ENCODE results near the gene SCN5A. TPM values are rescaled to one million over a fixed set of nuclear protein-coding genes. Genes with fewer than 3 reads are reported as not detected.

SCN5A gene
- total RNA-seq, 1 donor = not detected

- no peak overlapping the region for H3K27ac ChIP-seq (ENCODE audit: low read depth, low read length)
- no peak overlapping the region for H3K4me2 ChIP-seq (ENCODE audit: insufficient read depth, low read length)
- no peaks in the 10 kb centered on the region for H3K36me3 ChIP-seq (ENCODE audit: insufficient read depth, low read length)
- H3K4me1 ChIP-seq (ENCODE audit: insufficient read depth, low read length) = peaks cover 13% of the 10 kb centered on the region
- no peaks in the 10 kb centered on the region for H3K9me3 ChIP-seq (ENCODE audit: low read depth, low read length)
- no peaks in the 10 kb centered on the region for H3K79me2 ChIP-seq (ENCODE audit: insufficient read depth, low read length)
- no peak overlapping the region for H2AFZ ChIP-seq (ENCODE audit: low read length)
- peaks cover 9% of the 10 kb centered on the region for H3K27me3 ChIP-seq (ENCODE audit: insufficient read depth, low read length)
- no peak for DNase-seq (ENCODE audit: insufficient read length, low spot score, missing footprints)
- no peak for TF ChIP-seq CTCF (IDR thresholded peaks at IDR 0.05; ENCODE audit: extremely low read depth, low read depth, low read length)
- no peak overlapping the region for H3K4me3 ChIP-seq (ENCODE audit: insufficient read depth, low read length)
- peaks cover 7% of the 10 kb centered on the region for H4K20me1 ChIP-seq (ENCODE audit: insufficient read depth, low read length)
Measured at GRCh38 chr3:38544926-38545325, 104.6 kb downstream of the SCN5A start.

- Histone ChIP-seq H3K9me3 (ENCODE audit: low read depth, low read length) (no peaks in the 10 kb centered on the region), H3K79me2 (ENCODE audit: insufficient read depth, low read length) (no peaks in the 10 kb centered on the region), H3K4me2 (ENCODE audit: insufficient read depth, low read length) (no peak overlapping the region), H4K20me1 (ENCODE audit: insufficient read depth, low read length) (peaks cover 7% of the 10 kb centered on the region), H3K4me1 (ENCODE audit: insufficient read depth, low read length) (peaks cover 13% of the 10 kb centered on the region), H3K27me3 (ENCODE audit: insufficient read depth, low read length) (peaks cover 9% of the 10 kb centered on the region), H3K27ac (ENCODE audit: low read depth, low read length) (no peak overlapping the region), H2AFZ (ENCODE audit: low read length) (no peak overlapping the region), H3K4me3 (ENCODE audit: insufficient read depth, low read length) (no peak overlapping the region), H3K36me3 (ENCODE audit: insufficient read depth, low read length) (no peaks in the 10 kb centered on the region)
- no peak for TF ChIP-seq CTCF (IDR thresholded peaks at IDR 0.05; ENCODE audit: extremely low read depth, low read depth, low read length)
- no peak for DNase-seq (ENCODE audit: insufficient read length, low spot score, missing footprints)
Measured at GRCh38 chr3:38543586-38543985, 105.9 kb downstream of the SCN5A start.

GRCh38 chr3:38542401-38543298 is 106.8 kb downstream of the SCN5A start:
- peaks cover 5% of the 10 kb centered on the region for H3K27me3 ChIP-seq (ENCODE audit: insufficient read depth, low read length)
- H3K4me3 ChIP-seq (ENCODE audit: insufficient read depth, low read length) = no peak overlapping the region
- no peaks in the 10 kb centered on the region for H3K9me3 ChIP-seq (ENCODE audit: low read depth, low read length)
- peak overlapping the region; percentile 15 for H3K4me2 ChIP-seq (ENCODE audit: insufficient read depth, low read length)
- peaks cover 7% of the 10 kb centered on the region for H4K20me1 ChIP-seq (ENCODE audit: insufficient read depth, low read length)
- DNase-seq (ENCODE audit: insufficient read length, low spot score, missing footprints) = no peak
- no peak for TF ChIP-seq CTCF (IDR thresholded peaks at IDR 0.05; ENCODE audit: extremely low read depth, low read depth, low read length)
- no peak overlapping the region for H2AFZ ChIP-seq (ENCODE audit: low read length)
- H3K27ac ChIP-seq (ENCODE audit: low read depth, low read length) = no peak overlapping the region
- H3K79me2 ChIP-seq (ENCODE audit: insufficient read depth, low read length) = no peaks in the 10 kb centered on the region
- H3K36me3 ChIP-seq (ENCODE audit: insufficient read depth, low read length) = no peaks in the 10 kb centered on the region
- H3K4me1 ChIP-seq (ENCODE audit: insufficient read depth, low read length) = peaks cover 13% of the 10 kb centered on the region

- peak; percentile 92 for DNase-seq (ENCODE audit: insufficient read length, low spot score, missing footprints)
- peaks cover 7% of the 10 kb centered on the region for H4K20me1 ChIP-seq (ENCODE audit: insufficient read depth, low read length)
Measured at GRCh38 chr3:38541806-38542205, 107.7 kb downstream of the SCN5A start.

More at GRCh38 chr3:38541806-38542205, 107.7 kb downstream of the SCN5A start:
- no peak overlapping the region for H3K4me3 ChIP-seq (ENCODE audit: insufficient read depth, low read length)
- peaks cover 5% of the 10 kb centered on the region for H3K27me3 ChIP-seq (ENCODE audit: insufficient read depth, low read length)
- no peaks in the 10 kb centered on the region for H3K9me3 ChIP-seq (ENCODE audit: low read depth, low read length)
- no peak overlapping the region for H3K27ac ChIP-seq (ENCODE audit: low read depth, low read length)
- no peak overlapping the region for H2AFZ ChIP-seq (ENCODE audit: low read length)
- H3K4me2 ChIP-seq (ENCODE audit: insufficient read depth, low read length) = no peak overlapping the region
- no peak for TF ChIP-seq CTCF (IDR thresholded peaks at IDR 0.05; ENCODE audit: extremely low read depth, low read depth, low read length)
- peaks cover 13% of the 10 kb centered on the region for H3K4me1 ChIP-seq (ENCODE audit: insufficient read depth, low read length)
- H3K79me2 ChIP-seq (ENCODE audit: insufficient read depth, low read length) = no peaks in the 10 kb centered on the region
- H3K36me3 ChIP-seq (ENCODE audit: insufficient read depth, low read length) = no peaks in the 10 kb centered on the region

Measured in osteoblast (primary cell).